Endothelial cell of umbilical vein (primary cell): ENCODE measurements around the gene CANT1. TPM values are rescaled to one million over a fixed set of nuclear protein-coding genes. Genes with fewer than 3 reads are reported as not detected.

ENCODE experiments used
- BruUV-seq: library from RNA; stranded (reverse); fragments of 400-500 nt; replicated peaks from 2 replicates; lab custom pipeline; 2021; lab: Mats Ljungman, UMichigan
- CTCF ChIA-PET: fragments of 300-600, 350-600 bp; sonication (Branson Sonifier 250); formaldehyde crosslinking; loops from one replicate; lab custom pipeline; 2021; ENCODE audit warnings: antibody characterized with exemption, inconsistent platforms; lab: Charles Lee
- POLR2A ChIA-PET: fragments of 300-600, 350-600 bp; sonication (Branson Sonifier 250); formaldehyde crosslinking; loops from one replicate; lab custom pipeline; 2021; ENCODE audit warnings: antibody characterized with exemption, inconsistent platforms; lab: Charles Lee
- DNase-seq: peaks from one replicate; pipeline ENCODE4 v3.0.0-alpha.2; 2011; ENCODE audit warnings: low read depth, low spot score
- FAIRE-seq: peaks from 2 replicates; lab custom pipeline; 2011; peaks lifted over from hg19 to GRCh38; lab: Jason Lieb, UNC
- H2AFZ ChIP-seq: 2 replicates; pipeline ENCODE4 v1.6.0; 2012; ENCODE audit warnings: low read depth, low read length, control low read depth, inconsistent platforms
- H3K27ac ChIP-seq: 2 replicates; pipeline ENCODE4 v1.5.1; 2011; ENCODE audit warnings: low read depth, mild to moderate bottlenecking, control low read depth, low read length, moderate library complexity; ENCODE audit not compliant: insufficient read depth
- H3K27me3 ChIP-seq, 2 experiments: 2 replicates each; pipeline versions ENCODE4 v1.6.0 to v1.6.1; 2011; ENCODE audit warnings: low read length in 2 of 2, mixed read lengths in 1 of 2; ENCODE audit not compliant: control insufficient read depth in 2 of 2, insufficient read depth in 2 of 2
- H3K36me3 ChIP-seq, 2 experiments: 2 replicates in 1 of 2; 3 replicates in 1 of 2; pipeline ENCODE4 v1.5.1; 2011; ENCODE audit warnings: low read length in 2 of 2, mild to moderate bottlenecking in 1 of 2, moderate library complexity in 1 of 2; ENCODE audit not compliant: control insufficient read depth in 2 of 2, insufficient read depth in 2 of 2; ENCODE audit errors: extremely low read depth in 1 of 2
- H3K4me1 ChIP-seq: 3 replicates; pipeline ENCODE4 v1.5.1; 2011; ENCODE audit warnings: mild to moderate bottlenecking, low read length; ENCODE audit not compliant: control insufficient read depth, insufficient read depth; ENCODE audit errors: extremely low read depth
- H3K4me2 ChIP-seq: 2 replicates; pipeline ENCODE4 v1.6.1; 2011; ENCODE audit warnings: low read length, control low read depth, mixed read lengths; ENCODE audit not compliant: insufficient read depth
- H3K4me3 ChIP-seq, 3 experiments: fragments of 200-600 bp in 1 of 3; sonication (generic), shearing (Covaris generic) in 1 of 3; replicated peaks in 1 of 3; 2 replicates each; pipeline ENCODE4 v1.5.1; 2011 to 2016; ENCODE audit warnings: control low read depth in 3 of 3, low read length in 3 of 3, mild to moderate bottlenecking in 2 of 3, inconsistent platforms in 1 of 3, low read depth in 1 of 3, moderate library complexity in 1 of 3; ENCODE audit not compliant: insufficient read depth in 1 of 3
- H3K79me2 ChIP-seq: 2 replicates; pipeline ENCODE4 v1.6.0; 2012; ENCODE audit warnings: low read length, inconsistent platforms; ENCODE audit not compliant: control insufficient read depth, insufficient read depth
- H3K9ac ChIP-seq: replicated peaks from 2 replicates; pipeline ENCODE3; 2011; ENCODE audit warnings: low read length, control low read depth; ENCODE audit not compliant: insufficient read depth; ENCODE audit errors: extremely low read depth
- H3K9me1 ChIP-seq: replicated peaks from 3 replicates; pipeline ENCODE4 v1.6.0; 2011; ENCODE audit warnings: mild to moderate bottlenecking, low read length; ENCODE audit not compliant: control insufficient read depth, insufficient read depth; ENCODE audit errors: extremely low read depth
- H3K9me3 ChIP-seq: replicated peaks from 2 replicates; pipeline ENCODE4 v1.5.1; 2012; ENCODE audit warnings: low read length, inconsistent platforms; ENCODE audit not compliant: control insufficient read depth, insufficient read depth
- H4K20me1 ChIP-seq: replicated peaks from 2 replicates; pipeline ENCODE3; 2011; ENCODE audit warnings: mild to moderate bottlenecking, low read length; ENCODE audit not compliant: control insufficient read depth, insufficient read depth; ENCODE audit errors: extremely low read depth
- EZH2 ChIP-seq: IDR thresholded peaks from 2 replicates; pipeline ENCODE4 v1.6.1; 2012; ENCODE audit warnings: borderline replicate concordance, low read depth, mild to moderate bottlenecking, moderate library complexity, low read length, inconsistent platforms; ENCODE audit not compliant: severe bottlenecking
- FOS ChIP-seq: IDR thresholded peaks from 2 replicates; pipeline ENCODE4 v1.6.1; 2011; ENCODE audit warnings: mild to moderate bottlenecking, low read length, moderate library complexity, borderline replicate concordance; ENCODE audit not compliant: insufficient read depth
- GATA2 ChIP-seq: IDR thresholded peaks from 2 replicates; pipeline ENCODE4 v1.7.0; 2011; ENCODE audit warnings: low read depth, mild to moderate bottlenecking, moderate library complexity, mixed read lengths, low read length; ENCODE audit not compliant: insufficient read length, insufficient read depth
- JUN ChIP-seq: IDR thresholded peaks from 2 replicates; pipeline ENCODE4 v1.6.1; 2011; ENCODE audit warnings: borderline replicate concordance, low read depth; ENCODE audit not compliant: insufficient read length, insufficient read depth
- MYC ChIP-seq: IDR thresholded peaks from one replicate; pipeline ENCODE4 v1.6.1; 2011; ENCODE audit warnings: mild to moderate bottlenecking, low read depth, low read length
- POLR2A ChIP-seq: IDR thresholded peaks from 2 replicates; pipeline ENCODE4 v1.6.1; 2012; ENCODE audit warnings: low read depth, mild to moderate bottlenecking, control low read depth, low read length
- POLR2AphosphoS5 ChIP-seq: IDR thresholded peaks from 2 replicates; pipeline ENCODE4 v1.6.1; 2012; ENCODE audit warnings: low read depth, mild to moderate bottlenecking, control low read depth, low read length, moderate library complexity; ENCODE audit not compliant: insufficient read depth
- dilution Hi-C: fragments of 300-500 bp; cut with MboI; formaldehyde crosslinking; loops from one replicate; pipeline ENCODE4 v1.15.0; 2019; ENCODE audit warnings: low sequenced_read_pairs; ENCODE audit not compliant: extremely low pct_ligation_motif_present
- intact Hi-C: fragments of 100-400 bp; cut with micrococcal nuclease; formaldehyde crosslinking; loops from one replicate; pipeline ENCODE4 v1.10.0; 2022
- polyA plus RNA-seq, 4 experiments: library from polyadenylated mRNA; depleted of rRNA in 3 of 4; stranded (reverse) in 3 of 4; unstranded in 1 of 4; fragments of >200 nt; gene quantifications; 2 replicates each; pipeline versions ENCODE4 v1.2.1 to v1.2.3, GENCODE V29; 2011 to 2012; ENCODE audit warnings: missing spikeins in 1 of 4
- total RNA-seq: library from RNA; stranded (reverse); gene quantifications from 2 replicates; pipeline ENCODE4 v1.2.3, GENCODE V29; 2021
- TF ChIP-seq, protein P1 (sequence below): IDR thresholded peaks from 2 replicates; pipeline ENCODE4 v1.6.1; 2011; ENCODE audit not compliant: insufficient read depth, insufficient read length
- TF ChIP-seq, protein P2 (sequence below), 2 donors: IDR thresholded peaks; 1 replicate in 1 of 2; 2 replicates in 1 of 2; pipeline ENCODE4 v1.5.1; 2011; ENCODE audit warnings: low read length in 2 of 2, mild to moderate bottlenecking in 2 of 2, moderate library complexity in 2 of 2, control low read depth in 1 of 2, inconsistent platforms in 1 of 2, low read depth in 1 of 2; ENCODE audit not compliant: insufficient read depth in 1 of 2; ENCODE audit errors: extremely low read depth in 1 of 2

CANT1 gene
- total and polyA plus RNA-seq, 2 donors (not counting 3 experiments of a cell fraction or from before 2014, with no cell fraction given): 85.0 to 93.6 TPM

DNA sequence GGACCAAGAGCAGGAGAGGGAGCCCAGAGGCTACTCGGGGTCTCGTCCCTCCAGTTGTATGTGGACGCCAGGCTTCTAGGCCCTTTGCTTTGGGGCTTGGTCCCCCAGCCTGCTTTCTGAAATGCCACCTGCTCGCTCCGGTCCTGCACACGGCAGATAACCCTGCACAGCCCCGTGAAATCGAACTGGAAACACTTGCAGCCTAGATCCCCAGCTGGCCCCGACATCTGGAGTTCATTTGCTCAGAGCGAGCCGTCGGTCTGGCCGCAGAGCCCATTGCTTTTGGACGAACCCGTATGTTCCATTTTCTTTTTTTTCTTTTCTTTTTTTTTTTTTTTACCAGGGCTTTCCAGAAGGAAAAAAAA lies 37.3 kb upstream of the CANT1 start:
- Histone ChIP-seq H3K9me1 (no peaks in the 10 kb centered on the region), H3K4me3 (no peak overlapping the region), H3K9ac (no peak overlapping the region), H2AFZ (no peak overlapping the region), H3K27ac (no peak overlapping the region), H3K79me2 (no peaks in the 10 kb centered on the region), H3K4me1 (no peaks in the 10 kb centered on the region), H4K20me1 (no peaks in the 10 kb centered on the region), H3K36me3 (no peaks in the 10 kb centered on the region), H3K4me2 (no peak overlapping the region), H3K27me3 (no peaks in the 10 kb centered on the region), H3K9me3 (no peaks in the 10 kb centered on the region)
- dilution Hi-C loops: no loop called here
- intact Hi-C loops: loop anchor here (1.0 kb wide), 3 partner anchors 28 to 346 kb away; no protein-coding TSS in a partner anchor
- FAIRE-seq: no peak
- no TSS peak for BruUV-seq
- CTCF ChIA-PET: interaction anchor here (3.3 kb wide), 1 partner anchor 345 kb away, joined by 16 read pairs; no protein-coding TSS in a partner anchor
- DNase-seq: no peak
- TF ChIP-seq GATA2 (no peak), EZH2 (no peak), MYC (no peak), POLR2A (no peak), POLR2AphosphoS5 (no peak), JUN (no peak), FOS (no peak)
- TF ChIP-seq, protein P1, sequence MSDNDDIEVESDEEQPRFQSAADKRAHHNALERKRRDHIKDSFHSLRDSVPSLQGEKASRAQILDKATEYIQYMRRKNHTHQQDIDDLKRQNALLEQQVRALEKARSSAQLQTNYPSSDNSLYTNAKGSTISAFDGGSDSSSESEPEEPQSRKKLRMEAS: no peak
- TF ChIP-seq, protein P2, sequence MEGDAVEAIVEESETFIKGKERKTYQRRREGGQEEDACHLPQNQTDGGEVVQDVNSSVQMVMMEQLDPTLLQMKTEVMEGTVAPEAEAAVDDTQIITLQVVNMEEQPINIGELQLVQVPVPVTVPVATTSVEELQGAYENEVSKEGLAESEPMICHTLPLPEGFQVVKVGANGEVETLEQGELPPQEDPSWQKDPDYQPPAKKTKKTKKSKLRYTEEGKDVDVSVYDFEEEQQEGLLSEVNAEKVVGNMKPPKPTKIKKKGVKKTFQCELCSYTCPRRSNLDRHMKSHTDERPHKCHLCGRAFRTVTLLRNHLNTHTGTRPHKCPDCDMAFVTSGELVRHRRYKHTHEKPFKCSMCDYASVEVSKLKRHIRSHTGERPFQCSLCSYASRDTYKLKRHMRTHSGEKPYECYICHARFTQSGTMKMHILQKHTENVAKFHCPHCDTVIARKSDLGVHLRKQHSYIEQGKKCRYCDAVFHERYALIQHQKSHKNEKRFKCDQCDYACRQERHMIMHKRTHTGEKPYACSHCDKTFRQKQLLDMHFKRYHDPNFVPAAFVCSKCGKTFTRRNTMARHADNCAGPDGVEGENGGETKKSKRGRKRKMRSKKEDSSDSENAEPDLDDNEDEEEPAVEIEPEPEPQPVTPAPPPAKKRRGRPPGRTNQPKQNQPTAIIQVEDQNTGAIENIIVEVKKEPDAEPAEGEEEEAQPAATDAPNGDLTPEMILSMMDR (IDR thresholded peaks at IDR 0.05; ENCODE audit: extremely low read depth in 1 of 2, insufficient read depth in 1 of 2, low read depth in 1 of 2, low read length in 2 of 2): no peak
- POLR2A ChIA-PET: no interaction called here
